GM18502 (cell line): ENCODE results near the gene MUC22.

Experiments used
- ATAC-seq: cut with Tn5 transposase; IDR thresholded peaks from one replicate; pipeline ENCODE4 v1.9.1; 2021; ENCODE audit warnings: mild to moderate bottlenecking; ENCODE audit not compliant: unreplicated experiment, poor library complexity

Gene MUC22

GRCh38 chr6:31070711-31071197 is 60.5 kb downstream of the MUC22 start:
- ATAC-seq: no peak

DNA sequence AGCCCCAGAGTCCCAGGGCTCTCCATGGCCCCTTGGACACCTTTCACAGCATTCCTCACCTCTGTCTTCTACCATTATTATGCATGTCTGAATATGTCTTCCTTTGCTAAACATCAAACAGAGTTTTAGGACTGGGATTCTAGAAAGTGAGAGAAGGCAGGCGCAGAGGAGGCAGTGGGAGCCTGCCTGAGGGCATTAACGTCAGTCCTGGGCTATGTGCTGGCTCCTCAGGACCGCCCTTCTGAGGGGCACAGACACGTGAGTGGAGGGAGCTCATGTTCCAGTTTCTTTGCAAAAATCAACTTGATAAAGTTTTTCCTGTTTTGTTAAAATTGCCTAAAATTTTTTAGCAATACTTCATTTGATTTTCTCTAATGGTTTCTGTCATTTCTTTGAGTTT is 64.1 kb downstream of the MUC22 start:
- no peak for ATAC-seq

DNA sequence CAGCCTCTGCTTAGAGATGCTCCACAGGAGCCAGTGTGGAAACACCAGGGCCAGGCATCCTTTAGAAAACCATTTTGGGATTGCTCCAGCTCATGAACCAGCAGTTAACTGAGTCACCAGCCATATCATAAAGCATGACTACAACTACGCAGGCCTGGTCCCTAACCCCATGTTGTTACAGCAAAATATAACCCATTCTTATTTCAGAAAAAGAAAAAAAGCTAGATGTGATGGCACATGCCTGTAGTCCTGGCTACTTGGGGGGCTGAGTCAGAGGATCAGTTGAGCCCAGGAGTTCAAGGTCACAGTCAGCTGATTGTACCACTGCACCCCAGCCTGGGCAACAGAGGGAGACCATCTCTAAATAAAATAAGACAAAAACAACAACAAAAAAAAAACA is 65.3 kb downstream of the MUC22 start:
- no peak for ATAC-seq

DNA sequence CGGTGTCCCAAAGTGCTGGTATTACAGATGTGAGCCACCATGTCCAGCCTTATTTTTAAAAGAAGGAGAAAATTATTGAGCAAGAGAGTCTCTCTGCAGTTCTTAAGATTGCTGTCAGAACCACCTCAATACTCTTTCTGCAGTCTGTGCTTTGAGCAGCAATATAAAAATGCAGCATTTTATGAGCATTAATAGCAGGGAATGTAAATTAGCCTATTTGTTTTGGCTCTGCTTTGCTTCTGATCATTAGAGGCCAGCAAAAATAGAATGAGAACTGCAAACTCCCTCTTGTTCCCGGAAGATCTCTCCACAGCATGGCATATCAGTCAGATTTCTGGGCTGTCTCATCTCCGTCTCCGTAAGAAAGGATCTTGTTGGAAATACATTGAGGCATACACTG is 66.3 kb downstream of the MUC22 start:
- ATAC-seq: no peak

GRCh38 chr6:31079656-31080261 is 69.5 kb downstream of the MUC22 start:
- no peak for ATAC-seq

GRCh38 chr6:31081872-31082271 is 71.6 kb downstream of the MUC22 start:
- no peak for ATAC-seq

- no peak for ATAC-seq
Measured at GRCh38 chr6:31083742-31084354, 73.6 kb downstream of the MUC22 start.
